ENCODE results near the gene TOPBP1. TPM values are rescaled to one million over a fixed set of nuclear protein-coding genes. Genes with fewer than 3 reads are reported as not detected.

The TOPBP1 gene
- total RNA-seq, 6 experiments from 2014 or later = 5.3 to 20.6 (median 8.1) TPM

- intact Hi-C loops (cut with DNase I) = no loop called here
- WGBS (ENCODE audit: insufficient coverage, low coverage, low lambda C conversion rate, missing lambda C conversion rate) = 98% methylated on average over 3 of the region's 3 CpGs
- H3K4me1 ChIP-seq = no peaks in the 10 kb centered on the region
- no peak for ATAC-seq
- TF ChIP-seq POLR2A (IDR thresholded peaks at IDR 0.05) = no peak
- TF ChIP-seq CTCF (IDR thresholded peaks at IDR 0.05) = no peak
- H3K36me3 ChIP-seq = no peaks in the 10 kb centered on the region
- no peak for DNase-seq
- H3K27ac ChIP-seq = no peak overlapping the region
- H3K4me3 ChIP-seq = no peak overlapping the region
- no peaks in the 10 kb centered on the region for H3K27me3 ChIP-seq
- H3K9me3 ChIP-seq = no peaks in the 10 kb centered on the region
Measured at GRCh38 chr3:133598405-133598804, 63.3 kb downstream of the TOPBP1 start.

DNA sequence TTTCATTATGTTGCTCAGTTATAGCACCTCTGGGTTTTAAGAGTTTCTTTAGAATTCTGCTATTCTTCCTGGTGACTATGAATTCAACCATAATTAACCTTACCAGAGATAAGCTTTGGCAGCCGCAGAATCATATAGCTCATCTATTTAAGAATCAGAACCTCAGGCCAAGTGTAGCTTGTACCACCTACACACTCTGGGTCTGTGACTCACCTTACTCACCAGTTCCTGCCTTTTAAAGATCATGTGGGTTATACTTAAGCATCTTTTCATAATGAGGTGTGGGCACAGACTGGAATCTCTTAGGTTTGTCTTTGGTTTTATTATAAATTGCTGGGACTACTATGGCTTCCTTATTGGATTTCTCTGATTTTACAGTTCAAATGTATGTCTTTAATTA is 66.4 kb downstream of the TOPBP1 start:
- WGBS (ENCODE audit: insufficient coverage, low coverage, low lambda C conversion rate, missing lambda C conversion rate) = 86% methylated on average over 1 of the region's 1 CpG
- ATAC-seq (no peak), DNase-seq (no peak)
- intact Hi-C loops (cut with DNase I) = no loop called here
- Histone ChIP-seq H3K4me1 (no peaks in the 10 kb centered on the region), H3K27ac (no peak overlapping the region), H3K27me3 (no peaks in the 10 kb centered on the region), H3K9me3 (no peaks in the 10 kb centered on the region), H3K4me3 (no peak overlapping the region), H3K36me3 (no peaks in the 10 kb centered on the region)
- TF ChIP-seq CTCF (IDR thresholded peaks at IDR 0.05) (no peak), POLR2A (IDR thresholded peaks at IDR 0.05) (no peak)

GRCh38 chr3:133593243-133593642 is 68.5 kb downstream of the TOPBP1 start:
- H3K4me1 ChIP-seq = peaks cover 0 to 8% (median 2%) of the 10 kb centered on the region in 4 donors
- DNase-seq = no peak
- H3K4me3 ChIP-seq = no peak overlapping the region
- ATAC-seq = no peak
- no peaks in the 10 kb centered on the region for H3K9me3 ChIP-seq
- 87% methylated on average over 2 of the region's 2 CpGs for WGBS (ENCODE audit: insufficient coverage, low coverage, low lambda C conversion rate, missing lambda C conversion rate)
- intact Hi-C loops (cut with DNase I) = no loop called here
- H3K27me3 ChIP-seq = no peaks in the 10 kb centered on the region
- H3K27ac ChIP-seq = no peak overlapping the region
- H3K36me3 ChIP-seq = peaks cover 0 to 10% (median 0%) of the 10 kb centered on the region in 4 donors
- TF ChIP-seq POLR2A (IDR thresholded peaks at IDR 0.05) (no peak), CTCF (IDR thresholded peaks at IDR 0.05) (no peak)

DNA sequence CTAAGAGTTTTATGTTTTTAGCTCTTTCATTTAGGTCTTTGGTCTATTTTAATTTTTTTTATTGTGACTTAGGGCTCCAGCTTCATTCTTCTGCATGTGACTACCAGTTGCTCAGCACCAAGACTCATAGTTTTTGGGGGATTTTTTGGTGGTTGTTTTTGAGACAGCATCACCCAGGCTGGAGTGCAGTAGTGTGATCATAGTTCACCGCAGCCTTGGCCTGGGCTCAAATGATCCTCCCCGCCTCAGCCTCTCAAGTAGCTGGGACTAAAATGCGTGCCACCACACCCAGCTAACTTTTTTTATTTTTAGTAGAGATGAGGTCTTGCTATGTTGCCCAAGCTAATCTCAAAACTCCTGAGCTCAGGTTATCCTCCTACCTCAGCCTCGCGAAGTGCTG is 68.9 kb downstream of the TOPBP1 start:
- 76% methylated on average over 5 of the region's 5 CpGs for WGBS (ENCODE audit: insufficient coverage, low coverage, low lambda C conversion rate, missing lambda C conversion rate)
- Histone ChIP-seq H3K36me3 (peaks cover 0 to 14% (median 0%) of the 10 kb centered on the region in 4 donors), H3K27me3 (no peaks in the 10 kb centered on the region), H3K4me3 (no peak overlapping the region), H3K9me3 (no peaks in the 10 kb centered on the region), H3K27ac (no peak overlapping the region), H3K4me1 (peaks cover 0 to 12% (median 4%) of the 10 kb centered on the region in 4 donors)
- ATAC-seq (no peak), DNase-seq (no peak)
- intact Hi-C loops (cut with DNase I) = no loop called here
- TF ChIP-seq CTCF (IDR thresholded peaks at IDR 0.05) (no peak), POLR2A (IDR thresholded peaks at IDR 0.05) (no peak)

DNA sequence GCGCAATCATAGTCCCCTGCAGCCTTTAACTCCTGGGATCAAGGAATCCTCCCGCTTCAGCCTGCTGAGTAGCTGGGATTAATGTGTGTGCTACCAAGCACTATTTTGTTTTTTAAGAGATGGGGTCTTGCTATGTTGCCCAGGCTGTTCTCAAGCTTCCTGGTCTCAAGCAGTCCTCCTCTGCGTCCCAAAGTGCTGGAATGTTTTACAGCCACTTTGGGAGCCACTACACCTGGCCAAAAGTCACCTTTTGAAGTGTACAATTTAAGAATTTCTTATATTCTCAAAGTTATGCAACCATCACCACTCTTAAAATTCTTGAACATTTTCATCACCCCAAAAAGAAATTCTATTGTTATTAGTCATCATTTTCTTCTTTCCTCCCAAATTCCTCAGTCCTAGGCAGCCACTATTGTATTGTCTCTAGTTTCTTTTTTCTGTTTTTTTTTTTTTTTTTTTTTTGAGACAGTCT is 70.4 kb downstream of the TOPBP1 start:
- Histone ChIP-seq H3K4me3 (no peak overlapping the region), H3K4me1 (peaks cover 0 to 21% (median 9%) of the 10 kb centered on the region in 4 donors), H3K9me3 (no peaks in the 10 kb centered on the region), H3K36me3 (peaks cover 1 to 29% (median 11%) of the 10 kb centered on the region in 4 donors), H3K27ac (no peak overlapping the region), H3K27me3 (no peaks in the 10 kb centered on the region)
- no peak for ATAC-seq
- intact Hi-C loops (cut with DNase I) = no loop called here
- TF ChIP-seq CTCF (IDR thresholded peaks at IDR 0.05) (no peak), POLR2A (IDR thresholded peaks at IDR 0.05) (no peak)
- DNase-seq = no peak
- WGBS (ENCODE audit: insufficient coverage, low coverage, low lambda C conversion rate, missing lambda C conversion rate) = 95% methylated on average over 3 of the region's 3 CpGs
